ENCODE data around the gene RNASEH2A.

RNASEH2A gene

GRCh38 chr19:12782424-12783290 lies 23.7 kb upstream of the RNASEH2A start:
- peak overlapping the region; percentile 47 for H3K4me3 ChIP-seq (ENCODE audit: low read depth, low read length)

- peak overlapping the region; percentile 47 for H3K4me3 ChIP-seq (ENCODE audit: low read depth, low read length)
Observed at GRCh38 chr19:12783291-12783848, 23.0 kb upstream of the RNASEH2A start.

- no peak overlapping the region for H3K4me3 ChIP-seq (ENCODE audit: low read depth, low read length)
Observed at GRCh38 chr19:12783849-12784393, 22.5 kb upstream of the RNASEH2A start.

GRCh38 chr19:12784394-12784870 lies 22.0 kb upstream of the RNASEH2A start:
- no peak overlapping the region for H3K4me3 ChIP-seq (ENCODE audit: low read depth, low read length)

GRCh38 chr19:12784871-12785430 lies 21.4 kb upstream of the RNASEH2A start:
- H3K4me3 ChIP-seq (ENCODE audit: low read depth, low read length) = no peak overlapping the region

GRCh38 chr19:12785431-12786031 lies 20.9 kb upstream of the RNASEH2A start:
- H3K4me3 ChIP-seq (ENCODE audit: low read depth, low read length) = no peak overlapping the region

GRCh38 chr19:12786141-12786870 lies 20.1 kb upstream of the RNASEH2A start:
- H3K4me3 ChIP-seq (ENCODE audit: low read depth, low read length) = no peak overlapping the region

- H3K4me3 ChIP-seq (ENCODE audit: low read depth, low read length) = no peak overlapping the region
Observed at GRCh38 chr19:12786952-12787351, 19.4 kb upstream of the RNASEH2A start.

- H3K4me3 ChIP-seq (ENCODE audit: low read depth, low read length) = no peak overlapping the region
Observed at GRCh38 chr19:12787458-12787857, 18.9 kb upstream of the RNASEH2A start.

GRCh38 chr19:12788042-12788681 lies 18.2 kb upstream of the RNASEH2A start:
- no peak overlapping the region for H3K4me3 ChIP-seq (ENCODE audit: low read depth, low read length)

GRCh38 chr19:12788682-12789097 lies 17.7 kb upstream of the RNASEH2A start:
- H3K4me3 ChIP-seq (ENCODE audit: low read depth, low read length) = no peak overlapping the region

GRCh38 chr19:12789098-12789903 lies 17.1 kb upstream of the RNASEH2A start:
- peak overlapping the region; percentile 35 for H3K4me3 ChIP-seq (ENCODE audit: low read depth, low read length)

GRCh38 chr19:12789904-12790619 lies 16.3 kb upstream of the RNASEH2A start:
- peak overlapping the region; percentile 5 for H3K4me3 ChIP-seq (ENCODE audit: low read depth, low read length)

GRCh38 chr19:12790628-12791344 lies 15.6 kb upstream of the RNASEH2A start:
- peak overlapping the region; percentile 69 for H3K4me3 ChIP-seq (ENCODE audit: low read depth, low read length)

- H3K4me3 ChIP-seq (ENCODE audit: low read depth, low read length) = peak within 1 kb of the TSS; percentile 69
Observed at GRCh38 chr19:12791345-12792050, 14.9 kb upstream of the RNASEH2A start, which contains the start of gene JUNB. TSS of gene JUNB (plus strand) at chr19:12791486. CDS start at chr19:12791772, 286 bp downstream.

GRCh38 chr19:12792051-12792852 lies 14.1 kb upstream of the RNASEH2A start:
- peak overlapping the region; percentile 69 for H3K4me3 ChIP-seq (ENCODE audit: low read depth, low read length)
